ENCODE measurements around the gene SLC10A7.

SLC10A7 gene

GRCh38 chr4:146299607-146300006 is 222.1 kb downstream of the SLC10A7 start:
- H3K9me3 ChIP-seq (ENCODE audit: control insufficient read depth, low read depth, low read length) = no peaks in the 10 kb centered on the region
- no peak overlapping the region for H3K27ac ChIP-seq (ENCODE audit: low read length)
- no peaks in the 10 kb centered on the region for H3K27me3 ChIP-seq (ENCODE audit: control insufficient read depth, insufficient read depth, low read length)
- H3K4me1 ChIP-seq (ENCODE audit: control insufficient read depth, low read depth, low read length) = no peaks in the 10 kb centered on the region
- H3K9ac ChIP-seq (ENCODE audit: low read length) = no peak overlapping the region
- no peak overlapping the region for H3K4me3 ChIP-seq (ENCODE audit: low read length)
- H3K36me3 ChIP-seq (ENCODE audit: control insufficient read depth, low read depth, low read length) = no peaks in the 10 kb centered on the region

GRCh38 chr4:146294776-146295175 is 227.0 kb downstream of the SLC10A7 start:
- Histone ChIP-seq H3K27me3 (ENCODE audit: control insufficient read depth, insufficient read depth, low read length) (no peaks in the 10 kb centered on the region), H3K9me3 (ENCODE audit: control insufficient read depth, low read depth, low read length) (no peaks in the 10 kb centered on the region), H3K9ac (ENCODE audit: low read length) (no peak overlapping the region), H3K36me3 (ENCODE audit: control insufficient read depth, low read depth, low read length) (no peaks in the 10 kb centered on the region), H3K27ac (ENCODE audit: low read length) (no peak overlapping the region), H3K4me3 (ENCODE audit: low read length) (no peak overlapping the region), H3K4me1 (ENCODE audit: control insufficient read depth, low read depth, low read length) (no peaks in the 10 kb centered on the region)

GRCh38 chr4:146292508-146292907 is 229.2 kb downstream of the SLC10A7 start:
- no peak overlapping the region for H3K9ac ChIP-seq (ENCODE audit: low read length)
- no peaks in the 10 kb centered on the region for H3K9me3 ChIP-seq (ENCODE audit: control insufficient read depth, low read depth, low read length)
- no peak overlapping the region for H3K27ac ChIP-seq (ENCODE audit: low read length)
- no peaks in the 10 kb centered on the region for H3K36me3 ChIP-seq (ENCODE audit: control insufficient read depth, low read depth, low read length)
- H3K27me3 ChIP-seq (ENCODE audit: control insufficient read depth, insufficient read depth, low read length) = no peaks in the 10 kb centered on the region
- no peak overlapping the region for H3K4me3 ChIP-seq (ENCODE audit: low read length)
- no peaks in the 10 kb centered on the region for H3K4me1 ChIP-seq (ENCODE audit: control insufficient read depth, low read depth, low read length)

- Histone ChIP-seq H3K9ac (ENCODE audit: low read length) (no peak overlapping the region), H3K36me3 (ENCODE audit: control insufficient read depth, low read depth, low read length) (no peaks in the 10 kb centered on the region), H3K27ac (ENCODE audit: low read length) (no peak overlapping the region), H3K4me1 (ENCODE audit: control insufficient read depth, low read depth, low read length) (no peaks in the 10 kb centered on the region), H3K27me3 (ENCODE audit: control insufficient read depth, insufficient read depth, low read length) (no peaks in the 10 kb centered on the region), H3K9me3 (ENCODE audit: control insufficient read depth, low read depth, low read length) (no peaks in the 10 kb centered on the region), H3K4me3 (ENCODE audit: low read length) (no peak overlapping the region)
Observed at GRCh38 chr4:146291313-146291712, 230.4 kb downstream of the SLC10A7 start.

GRCh38 chr4:146288193-146288592 is 233.5 kb downstream of the SLC10A7 start:
- H3K4me3 ChIP-seq (ENCODE audit: low read length) = no peak overlapping the region
- H3K27me3 ChIP-seq (ENCODE audit: control insufficient read depth, insufficient read depth, low read length) = no peaks in the 10 kb centered on the region
- H3K4me1 ChIP-seq (ENCODE audit: control insufficient read depth, low read depth, low read length) = no peaks in the 10 kb centered on the region
- no peak overlapping the region for H3K9ac ChIP-seq (ENCODE audit: low read length)
- H3K27ac ChIP-seq (ENCODE audit: low read length) = no peak overlapping the region
- H3K36me3 ChIP-seq (ENCODE audit: control insufficient read depth, low read depth, low read length) = no peaks in the 10 kb centered on the region
- H3K9me3 ChIP-seq (ENCODE audit: control insufficient read depth, low read depth, low read length) = no peaks in the 10 kb centered on the region

- Histone ChIP-seq H3K4me3 (ENCODE audit: low read length) (no peak overlapping the region), H3K27ac (ENCODE audit: low read length) (no peak overlapping the region)
Observed at GRCh38 chr4:146285037-146285436, 236.7 kb downstream of the SLC10A7 start.

GRCh38 chr4:146283758-146284651 is 237.7 kb downstream of the SLC10A7 start:
- Histone ChIP-seq H3K4me3 (ENCODE audit: low read length) (no peak overlapping the region), H3K27me3 (ENCODE audit: control insufficient read depth, insufficient read depth, low read length) (no peaks in the 10 kb centered on the region), H3K4me1 (ENCODE audit: control insufficient read depth, low read depth, low read length) (no peaks in the 10 kb centered on the region), H3K9ac (ENCODE audit: low read length) (no peak overlapping the region), H3K27ac (ENCODE audit: low read length) (no peak overlapping the region), H3K36me3 (ENCODE audit: control insufficient read depth, low read depth, low read length) (no peaks in the 10 kb centered on the region), H3K9me3 (ENCODE audit: control insufficient read depth, low read depth, low read length) (no peaks in the 10 kb centered on the region)

More at GRCh38 chr4:146285037-146285436, 236.7 kb downstream of the SLC10A7 start:
- Histone ChIP-seq H3K36me3 (ENCODE audit: control insufficient read depth, low read depth, low read length) (no peaks in the 10 kb centered on the region), H3K4me1 (ENCODE audit: control insufficient read depth, low read depth, low read length) (no peaks in the 10 kb centered on the region), H3K27me3 (ENCODE audit: control insufficient read depth, insufficient read depth, low read length) (no peaks in the 10 kb centered on the region), H3K9me3 (ENCODE audit: control insufficient read depth, low read depth, low read length) (no peaks in the 10 kb centered on the region), H3K9ac (ENCODE audit: low read length) (no peak overlapping the region)

GRCh38 chr4:146282657-146283056 is 239.1 kb downstream of the SLC10A7 start:
- Histone ChIP-seq H3K4me1 (ENCODE audit: control insufficient read depth, low read depth, low read length) (no peaks in the 10 kb centered on the region), H3K9me3 (ENCODE audit: control insufficient read depth, low read depth, low read length) (no peaks in the 10 kb centered on the region), H3K36me3 (ENCODE audit: control insufficient read depth, low read depth, low read length) (no peaks in the 10 kb centered on the region), H3K27me3 (ENCODE audit: control insufficient read depth, insufficient read depth, low read length) (no peaks in the 10 kb centered on the region), H3K4me3 (ENCODE audit: low read length) (no peak overlapping the region), H3K27ac (ENCODE audit: low read length) (no peak overlapping the region), H3K9ac (ENCODE audit: low read length) (no peak overlapping the region)

- no peaks in the 10 kb centered on the region for H3K36me3 ChIP-seq (ENCODE audit: control insufficient read depth, low read depth, low read length)
- no peaks in the 10 kb centered on the region for H3K4me1 ChIP-seq (ENCODE audit: control insufficient read depth, low read depth, low read length)
- no peak overlapping the region for H3K27ac ChIP-seq (ENCODE audit: low read length)
- no peaks in the 10 kb centered on the region for H3K9me3 ChIP-seq (ENCODE audit: control insufficient read depth, low read depth, low read length)
- no peak overlapping the region for H3K9ac ChIP-seq (ENCODE audit: low read length)
- no peak overlapping the region for H3K4me3 ChIP-seq (ENCODE audit: low read length)
- H3K27me3 ChIP-seq (ENCODE audit: control insufficient read depth, insufficient read depth, low read length) = no peaks in the 10 kb centered on the region
Observed at GRCh38 chr4:146278986-146279385, 242.8 kb downstream of the SLC10A7 start.

- no peak overlapping the region for H3K27ac ChIP-seq (ENCODE audit: low read length)
- H3K27me3 ChIP-seq (ENCODE audit: control insufficient read depth, insufficient read depth, low read length) = no peaks in the 10 kb centered on the region
- H3K9me3 ChIP-seq (ENCODE audit: control insufficient read depth, low read depth, low read length) = no peaks in the 10 kb centered on the region
- no peaks in the 10 kb centered on the region for H3K4me1 ChIP-seq (ENCODE audit: control insufficient read depth, low read depth, low read length)
- no peaks in the 10 kb centered on the region for H3K36me3 ChIP-seq (ENCODE audit: control insufficient read depth, low read depth, low read length)
- no peak overlapping the region for H3K9ac ChIP-seq (ENCODE audit: low read length)
- no peak overlapping the region for H3K4me3 ChIP-seq (ENCODE audit: low read length)
Observed at GRCh38 chr4:146275370-146275769, 246.4 kb downstream of the SLC10A7 start.

- Histone ChIP-seq H3K4me1 (ENCODE audit: control insufficient read depth, low read depth, low read length) (no peaks in the 10 kb centered on the region), H3K4me3 (ENCODE audit: low read length) (no peak overlapping the region), H3K27ac (ENCODE audit: low read length) (no peak overlapping the region)
Observed at GRCh38 chr4:146274774-146275173, 247.0 kb downstream of the SLC10A7 start.

More at GRCh38 chr4:146274774-146275173, 247.0 kb downstream of the SLC10A7 start:
- H3K36me3 ChIP-seq (ENCODE audit: control insufficient read depth, low read depth, low read length) = no peaks in the 10 kb centered on the region
- no peaks in the 10 kb centered on the region for H3K9me3 ChIP-seq (ENCODE audit: control insufficient read depth, low read depth, low read length)
- no peak overlapping the region for H3K9ac ChIP-seq (ENCODE audit: low read length)
- H3K27me3 ChIP-seq (ENCODE audit: control insufficient read depth, insufficient read depth, low read length) = no peaks in the 10 kb centered on the region
